Trophoblast cell (in vitro differentiated cells and primary cell): Measurements from ENCODE around the gene WDR7. TPM values are rescaled to one million over a fixed set of nuclear protein-coding genes. Genes with fewer than 3 reads are reported as not detected.
A peak's percentile ranks its signal among the peaks of the same experiment; 100 is the strongest.

Experiments used
- DNase-seq, 2 donors: peaks; one replicate each; pipeline ENCODE4 v3.0.0-alpha.2; 2016
- H2AFZ ChIP-seq: 2 replicates; pipeline ENCODE4 v1.6.1; 2013; ENCODE audit warnings: low read length, moderate library complexity, mild to moderate bottlenecking; ENCODE audit not compliant: insufficient read depth, poor library complexity
- H2AK5ac ChIP-seq: 2 replicates; pipeline ENCODE4 v1.6.1; 2013; ENCODE audit warnings: mild to moderate bottlenecking, low read length
- H2BK120ac ChIP-seq: 2 replicates; pipeline ENCODE4 v1.6.1; 2013; ENCODE audit warnings: low read length, mild to moderate bottlenecking, moderate library complexity; ENCODE audit not compliant: insufficient read depth, poor library complexity
- H2BK12ac ChIP-seq: 2 replicates; pipeline ENCODE4 v1.6.1; 2013; ENCODE audit warnings: mild to moderate bottlenecking, low read length, moderate library complexity
- H2BK5ac ChIP-seq: 2 replicates; pipeline ENCODE4 v1.6.1; 2013; ENCODE audit warnings: low read length, low read depth, moderate library complexity, mild to moderate bottlenecking; ENCODE audit not compliant: poor library complexity
- H3K14ac ChIP-seq: 2 replicates; pipeline ENCODE4 v1.6.1; 2013; ENCODE audit warnings: mild to moderate bottlenecking, low read length
- H3K18ac ChIP-seq: 2 replicates; pipeline ENCODE4 v1.6.1; 2013; ENCODE audit warnings: mild to moderate bottlenecking, low read length
- H3K23ac ChIP-seq: 2 replicates; pipeline ENCODE4 v1.6.1; 2013; ENCODE audit warnings: low read length
- H3K27ac ChIP-seq: 2 replicates; pipeline ENCODE4 v1.5.1; 2013; ENCODE audit warnings: low read depth, mild to moderate bottlenecking, inconsistent platforms, low read length, moderate library complexity
- H3K27me3 ChIP-seq: 2 replicates; pipeline ENCODE4 v1.6.1; 2013; ENCODE audit warnings: inconsistent platforms, mild to moderate bottlenecking, low read length, moderate library complexity; ENCODE audit not compliant: insufficient read depth
- H3K36me3 ChIP-seq, 2 experiments: 1 replicate in 1 of 2; 2 replicates in 1 of 2; pipeline ENCODE4 v1.6.1; 2013; ENCODE audit warnings: low read length in 2 of 2, mild to moderate bottlenecking in 2 of 2, moderate library complexity in 1 of 2; ENCODE audit not compliant: insufficient read depth in 2 of 2, control insufficient read depth in 1 of 2
- H3K4ac ChIP-seq: 2 replicates; pipeline ENCODE4 v1.6.1; 2013; ENCODE audit warnings: low read depth, mild to moderate bottlenecking, low read length, moderate library complexity
- H3K4me1 ChIP-seq, 2 experiments: 1 replicate in 1 of 2; 2 replicates in 1 of 2; pipeline ENCODE4 v1.6.1; 2013; ENCODE audit warnings: low read length in 2 of 2, mild to moderate bottlenecking in 2 of 2, moderate library complexity in 1 of 2; ENCODE audit not compliant: insufficient read depth in 2 of 2, control insufficient read depth in 1 of 2
- H3K4me2 ChIP-seq: 2 replicates; pipeline ENCODE4 v1.6.1; 2013; ENCODE audit warnings: inconsistent platforms, mild to moderate bottlenecking, low read length, moderate library complexity
- H3K4me3 ChIP-seq: 2 replicates; pipeline ENCODE4 v1.5.1; 2013; ENCODE audit warnings: mild to moderate bottlenecking, low read depth, low read length, inconsistent platforms
- H3K79me1 ChIP-seq: one replicate; pipeline ENCODE4 v1.6.1; 2013; ENCODE audit warnings: low read length
- H3K79me2 ChIP-seq: 2 replicates; pipeline ENCODE4 v1.6.1; 2013; ENCODE audit warnings: low read length, mild to moderate bottlenecking; ENCODE audit not compliant: control insufficient read depth, insufficient read depth, poor library complexity
- H3K9ac ChIP-seq: 2 replicates; pipeline ENCODE4 v1.6.1; 2013; ENCODE audit warnings: mild to moderate bottlenecking, low read length
- H3K9me3 ChIP-seq: 2 replicates; pipeline ENCODE4 v1.6.1; 2013; ENCODE audit warnings: low read depth, mild to moderate bottlenecking, control low read depth, inconsistent platforms, low read length; ENCODE audit not compliant: insufficient read depth
- H4K12ac ChIP-seq: 2 replicates; pipeline ENCODE4 v1.6.1; 2013; ENCODE audit warnings: low read depth, mild to moderate bottlenecking, low read length, moderate library complexity
- H4K8ac ChIP-seq: 2 replicates; pipeline ENCODE4 v1.6.1; 2013; ENCODE audit warnings: low read depth, mild to moderate bottlenecking, low read length, moderate library complexity
- H4K91ac ChIP-seq: one replicate; pipeline ENCODE4 v1.6.1; 2013; ENCODE audit warnings: low read depth, mild to moderate bottlenecking, low read length, moderate library complexity
- WGBS: extraction: QIAGEN DNeasy Blood & Tissue Kit; methylation state at CpG from one replicate; pipeline ENCODE4 v1.1.7; 2013; ENCODE audit warnings: missing lambda C conversion rate; ENCODE audit not compliant: insufficient read length, insufficient coverage; ENCODE audit errors: extremely low coverage; 5-methylcytosine and 5-hydroxymethylcytosine counted together
- polyA plus RNA-seq: library from polyadenylated mRNA; stranded (reverse); fragments of 200-250 nt; gene quantifications from 2 replicates; pipeline ENCODE4 v1.2.3, GENCODE V29; 2013

Gene WDR7
- 4.9 and 7.2 TPM in 2 replicates for polyA plus RNA-seq

DNA sequence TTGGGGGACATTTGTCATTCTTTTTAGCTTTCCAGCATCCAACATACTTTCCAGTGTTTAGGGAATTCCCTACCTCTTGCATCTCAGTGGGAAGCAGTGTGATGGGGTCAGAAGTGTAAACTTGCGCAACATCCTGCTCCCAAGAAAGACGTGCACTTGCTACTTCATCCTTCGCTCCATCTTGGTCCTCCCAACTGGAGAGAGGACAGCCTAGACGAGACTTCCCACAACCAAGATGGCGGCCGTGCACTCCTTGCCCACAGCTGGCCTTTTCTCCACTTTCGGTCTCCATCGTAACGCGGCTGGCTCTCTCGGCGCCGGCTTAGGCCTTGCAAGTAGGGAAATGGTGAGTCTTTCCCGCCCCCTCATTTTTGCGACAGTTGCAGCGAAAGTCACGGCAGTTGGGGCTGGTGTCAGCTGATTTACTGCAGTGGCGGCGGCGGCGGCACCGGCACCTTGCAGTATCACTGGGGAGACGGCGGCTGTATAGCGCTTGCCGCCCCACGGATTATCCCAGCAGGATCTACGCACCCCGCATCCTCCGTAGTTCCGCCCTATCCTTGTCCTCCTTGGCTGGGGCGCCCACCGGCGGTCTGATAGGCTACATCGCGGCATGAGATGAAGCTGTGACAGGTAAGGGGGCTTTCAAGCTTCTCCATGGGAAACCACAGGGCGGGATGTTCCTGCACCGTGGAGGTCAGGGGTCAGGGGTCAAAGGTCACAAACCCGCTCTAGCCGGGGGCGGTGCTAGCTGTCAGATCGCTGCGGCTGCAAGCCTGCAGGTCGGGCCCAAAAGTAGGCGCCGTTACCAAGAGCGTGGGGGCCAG lies at the start of gene WDR7:
TSS of gene WDR7 (plus strand) at position 416 of the 827 bp plus-strand sequence. CDS start 21,157 bp downstream, outside the sequence.
- Histone ChIP-seq H3K27me3 (no peaks in the 10 kb centered on the region), H3K4me3 (peak within 1 kb of the TSS; percentile 87), H3K4me1 (no peaks in the 10 kb centered on the region), H3K14ac (no peak within 1 kb of the TSS), H4K12ac (no peak within 1 kb of the TSS), H2AFZ (peak within 1 kb of the TSS; percentile 66), H3K79me1 (no peaks in the 10 kb centered on the region), H3K36me3 (no peaks in the 10 kb centered on the region), H3K9ac (peak within 1 kb of the TSS; percentile 75), H3K9me3 (no peaks in the 10 kb centered on the region), H2AK5ac (no peak within 1 kb of the TSS), H3K4me2 (peak within 1 kb of the TSS; percentile 58), H2BK120ac (no peak within 1 kb of the TSS), H4K91ac (no peak within 1 kb of the TSS), H2BK12ac (no peak within 1 kb of the TSS), H3K23ac (no peak within 1 kb of the TSS), H2BK5ac (no peak within 1 kb of the TSS), H3K18ac (no peak within 1 kb of the TSS), H3K4ac (no peak within 1 kb of the TSS), H3K79me2 (peaks cover 3% of the 10 kb centered on the region), H3K27ac (peak within 1 kb of the TSS; percentile 35), H4K8ac (peak within 1 kb of the TSS; percentile 85)
- WGBS, result no CpG with 5 or more reads among the region's 47 CpGs
- DNase-seq, result peak; percentile 97 to 99

- DNase-seq, result no peak
- no peak overlapping the region for H3K23ac ChIP-seq
- H3K4me2 ChIP-seq, result no peak overlapping the region
- H3K4ac ChIP-seq, result no peak overlapping the region
- no peaks in the 10 kb centered on the region for H3K27me3 ChIP-seq
- H3K79me2 ChIP-seq, result no peaks in the 10 kb centered on the region
- no CpG with 5 or more reads among the region's 2 CpGs for WGBS
- no peaks in the 10 kb centered on the region for H3K4me1 ChIP-seq
- no peak overlapping the region for H3K18ac ChIP-seq
- H2AK5ac ChIP-seq, result no peak overlapping the region
- no peak overlapping the region for H4K91ac ChIP-seq
- H3K9ac ChIP-seq, result no peak overlapping the region
- no peak overlapping the region for H2BK12ac ChIP-seq
- no peak overlapping the region for H3K4me3 ChIP-seq
- H3K14ac ChIP-seq, result no peak overlapping the region
- no peak overlapping the region for H2BK5ac ChIP-seq
- H2BK120ac ChIP-seq, result no peak overlapping the region
- peaks cover 10 to 14% of the 10 kb centered on the region in 2 experiments for H3K36me3 ChIP-seq
- H3K27ac ChIP-seq, result no peak overlapping the region
- H2AFZ ChIP-seq, result no peak overlapping the region
- no peaks in the 10 kb centered on the region for H3K79me1 ChIP-seq
- no peak overlapping the region for H4K12ac ChIP-seq
- no peak overlapping the region for H4K8ac ChIP-seq
- H3K9me3 ChIP-seq, result no peaks in the 10 kb centered on the region
Observed at GRCh38 chr18:56606618-56607017, 44.5 kb upstream of the WDR7 start.

DNA sequence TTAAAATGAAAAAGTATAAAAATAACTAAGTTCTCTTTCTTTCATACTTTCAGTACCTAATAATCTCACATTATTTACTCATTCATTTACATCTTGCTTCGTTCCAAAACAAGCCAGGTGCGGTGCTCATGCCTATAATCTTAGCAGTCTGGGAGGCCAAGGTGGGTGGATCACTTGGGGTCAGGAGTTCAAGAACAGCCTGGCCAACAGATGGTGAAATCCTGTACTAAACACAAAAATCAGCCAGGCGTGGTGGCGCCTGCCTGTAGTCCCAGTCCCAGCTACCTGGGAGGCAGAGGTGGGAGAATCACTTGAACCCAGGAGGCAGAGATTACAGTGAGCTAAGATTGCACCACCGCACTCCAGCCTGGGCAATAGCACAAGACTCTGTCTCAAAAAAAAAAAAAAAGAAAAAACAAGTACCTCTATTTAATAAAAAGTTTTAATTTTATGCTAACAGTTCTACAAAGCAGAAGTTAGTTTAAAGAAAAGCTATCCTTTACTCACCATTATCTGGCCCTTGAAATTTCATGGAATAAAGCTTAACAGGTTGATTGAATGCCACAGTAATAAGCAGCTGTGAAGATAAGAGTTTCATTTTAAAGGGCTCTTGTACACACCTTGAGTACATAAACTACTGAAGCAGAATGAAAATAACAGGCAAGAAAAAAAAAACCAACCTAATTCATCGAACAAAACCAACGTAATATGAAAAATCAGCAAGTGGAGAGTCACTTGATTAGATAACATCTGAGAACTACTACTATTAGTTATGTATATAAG lies 35.2 kb upstream of the WDR7 start:
- no peak overlapping the region for H4K12ac ChIP-seq
- H4K91ac ChIP-seq, result no peak overlapping the region
- no CpG with 5 or more reads among the region's 7 CpGs for WGBS
- H3K36me3 ChIP-seq, result peaks cover 14 to 19% of the 10 kb centered on the region in 2 experiments
- no peaks in the 10 kb centered on the region for H3K9me3 ChIP-seq
- no peaks in the 10 kb centered on the region for H3K79me1 ChIP-seq
- no peak for DNase-seq
- no peak overlapping the region for H3K4ac ChIP-seq
- no peak overlapping the region for H3K14ac ChIP-seq
- no peak overlapping the region for H3K23ac ChIP-seq
- H3K18ac ChIP-seq, result no peak overlapping the region
- no peak overlapping the region for H4K8ac ChIP-seq
- H2BK120ac ChIP-seq, result no peak overlapping the region
- no peaks in the 10 kb centered on the region for H3K27me3 ChIP-seq
- H2BK5ac ChIP-seq, result no peak overlapping the region
- H2AFZ ChIP-seq, result no peak overlapping the region
- no peak overlapping the region for H3K4me3 ChIP-seq
- H3K9ac ChIP-seq, result no peak overlapping the region
- no peak overlapping the region for H2AK5ac ChIP-seq
- no peak overlapping the region for H3K4me2 ChIP-seq
- H2BK12ac ChIP-seq, result no peak overlapping the region
- H3K79me2 ChIP-seq, result no peaks in the 10 kb centered on the region
- no peaks in the 10 kb centered on the region for H3K4me1 ChIP-seq
- no peak overlapping the region for H3K27ac ChIP-seq

DNA sequence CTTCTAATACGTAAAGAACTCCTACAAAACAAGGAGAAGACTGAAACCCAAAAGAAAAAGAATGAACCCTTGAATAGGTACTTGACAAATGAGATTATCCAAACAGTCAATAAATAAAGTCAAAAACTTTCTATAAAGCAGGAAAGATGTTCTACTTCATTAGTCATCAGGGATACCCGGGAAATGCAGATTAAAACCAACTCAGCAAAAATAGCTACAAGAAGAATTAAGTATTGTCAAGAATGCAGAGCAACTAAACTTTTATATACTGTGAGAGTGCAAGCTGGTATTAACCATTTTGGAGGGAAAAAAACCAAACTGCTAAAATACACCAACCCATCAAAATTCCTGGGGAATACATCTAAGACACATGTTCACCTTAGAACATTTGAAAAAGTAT lies 23.2 kb upstream of the WDR7 start:
- DNase-seq, result no peak
- Histone ChIP-seq H2BK120ac (no peak overlapping the region), H3K79me1 (no peaks in the 10 kb centered on the region), H3K4ac (no peak overlapping the region), H2AFZ (no peak overlapping the region), H3K27me3 (no peaks in the 10 kb centered on the region), H3K14ac (no peak overlapping the region), H2BK5ac (no peak overlapping the region), H3K79me2 (no peaks in the 10 kb centered on the region), H3K9ac (no peak overlapping the region), H4K91ac (no peak overlapping the region), H3K4me2 (no peak overlapping the region), H3K23ac (no peak overlapping the region), H2AK5ac (no peak overlapping the region), H3K36me3 (peaks cover 2 to 6% of the 10 kb centered on the region in 2 experiments), H3K9me3 (no peaks in the 10 kb centered on the region), H3K4me1 (no peaks in the 10 kb centered on the region), H3K18ac (no peak overlapping the region), H4K12ac (no peak overlapping the region), H4K8ac (no peak overlapping the region), H3K27ac (no peak overlapping the region), H3K4me3 (no peak overlapping the region), H2BK12ac (no peak overlapping the region)
- WGBS, result no CpG with 5 or more reads among the region's 2 CpGs
